Progenitor cell of endocrine pancreas (in vitro differentiated cells): ENCODE data around the gene EPB41L4B. TPM values are rescaled to one million over a fixed set of nuclear protein-coding genes. Genes with fewer than 3 reads are reported as not detected.

ENCODE experiments used
- DNase-seq: peaks from one replicate; pipeline ENCODE4 v3.0.0; 2021; ENCODE audit warnings: low spot score; ENCODE audit not compliant: unreplicated experiment
- H3K27ac Mint-ChIP-seq: 2 replicates; pipeline ENCODE4 v1.8.0; 2021; ENCODE audit warnings: mild to moderate bottlenecking, moderate library complexity, mixed read lengths
- H3K27me3 Mint-ChIP-seq: 2 replicates; pipeline ENCODE4 v1.8.0; 2021; ENCODE audit warnings: mixed read lengths
- H3K36me3 Mint-ChIP-seq: 2 replicates; pipeline ENCODE4 v1.8.0; 2022; ENCODE audit warnings: mixed read lengths; ENCODE audit not compliant: insufficient read depth
- H3K4me1 Mint-ChIP-seq: 2 replicates; pipeline ENCODE4 v1.8.0; 2021; ENCODE audit warnings: low read depth, mixed read lengths
- H3K4me3 Mint-ChIP-seq: 2 replicates; pipeline ENCODE4 v1.8.0; 2021; ENCODE audit warnings: low read depth, mild to moderate bottlenecking, moderate library complexity, mixed read lengths
- H3K9me3 Mint-ChIP-seq: 2 replicates; pipeline ENCODE4 v1.8.0; 2021; ENCODE audit warnings: low read depth, mixed read lengths
- total RNA-seq: library from RNA; stranded (reverse); gene quantifications from 2 replicates; pipeline ENCODE4 v1.2.1, GENCODE V29; 2021
- TF ChIP-seq, protein P1 (sequence below): fragments of 200-600 bp; sonication (generic); IDR thresholded peaks from one replicate; pipeline ENCODE4 v1.5.0; 2021; ENCODE audit warnings: antibody characterized with exemption, mild to moderate bottlenecking; ENCODE audit not compliant: unreplicated experiment

EPB41L4B gene
- total RNA-seq, 1 donor from 2014 or later = 7.7 TPM

DNA sequence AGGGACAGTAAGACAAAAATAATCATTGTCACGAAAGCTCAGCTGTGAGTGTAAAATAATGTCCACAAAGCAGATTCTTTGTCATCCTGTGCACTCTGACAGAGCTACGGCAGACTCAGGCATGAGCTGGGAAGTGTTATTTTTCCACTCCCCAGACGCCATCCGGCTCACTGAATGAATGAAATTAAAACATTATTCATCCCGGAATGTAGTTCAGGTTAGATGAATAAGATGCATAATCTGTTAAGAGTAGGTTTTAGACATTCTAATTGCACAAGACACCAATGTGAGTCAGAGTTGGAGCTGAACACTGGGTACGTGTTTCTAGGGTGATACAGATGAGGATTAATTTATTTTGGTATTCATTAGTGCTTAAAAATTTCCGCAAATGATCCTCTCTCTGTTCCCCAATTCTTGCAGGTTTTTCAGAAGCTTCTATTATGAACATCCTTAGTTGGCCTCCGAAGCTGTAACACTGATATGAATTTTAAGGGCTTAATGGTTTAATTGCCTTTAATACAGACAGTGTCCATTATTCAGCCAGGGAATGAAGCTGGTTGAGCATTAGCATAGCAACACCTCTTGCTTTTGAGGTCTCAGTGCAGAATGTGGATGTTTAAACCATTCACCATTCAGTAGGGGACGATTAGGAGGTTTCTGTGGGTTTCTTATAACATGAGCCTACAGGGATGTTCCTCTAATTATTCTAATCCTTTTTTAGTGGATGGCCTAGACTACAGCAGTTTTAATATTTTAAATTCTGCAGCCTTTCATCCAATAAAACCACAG, 88.2 kb downstream of the EPB41L4B start:
- H3K4me1 Mint-ChIP-seq = peaks cover 9% of the 10 kb centered on the region
- H3K36me3 Mint-ChIP-seq = no peaks in the 10 kb centered on the region
- H3K27ac Mint-ChIP-seq = no peak overlapping the region

DNA sequence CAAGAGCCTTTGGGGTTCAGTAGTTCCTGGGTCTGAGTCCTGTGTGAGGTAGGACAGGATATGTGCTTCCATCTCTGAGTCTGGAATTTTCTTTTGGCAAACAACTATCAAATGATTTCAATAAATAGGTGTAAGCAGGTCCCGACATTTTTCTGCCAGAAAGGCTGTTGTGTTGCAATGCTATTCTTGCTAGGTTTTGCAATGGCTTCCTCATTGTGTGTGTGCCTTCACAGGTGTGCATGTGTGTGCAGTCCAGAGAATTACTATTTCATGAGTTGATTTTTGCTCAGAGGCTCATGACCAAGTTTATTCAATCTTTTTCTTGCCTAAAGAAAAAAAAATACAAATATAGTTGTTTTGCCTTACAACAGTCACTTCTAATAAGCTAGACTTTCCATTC, 89.3 kb downstream of the EPB41L4B start:
- no peak overlapping the region for H3K27ac Mint-ChIP-seq
- H3K4me1 Mint-ChIP-seq = peaks cover 9% of the 10 kb centered on the region
- no peaks in the 10 kb centered on the region for H3K36me3 Mint-ChIP-seq

More for the DNA sequence above, 88.2 kb downstream of the EPB41L4B start:
- no peaks in the 10 kb centered on the region for H3K9me3 Mint-ChIP-seq
- TF ChIP-seq, protein P1, sequence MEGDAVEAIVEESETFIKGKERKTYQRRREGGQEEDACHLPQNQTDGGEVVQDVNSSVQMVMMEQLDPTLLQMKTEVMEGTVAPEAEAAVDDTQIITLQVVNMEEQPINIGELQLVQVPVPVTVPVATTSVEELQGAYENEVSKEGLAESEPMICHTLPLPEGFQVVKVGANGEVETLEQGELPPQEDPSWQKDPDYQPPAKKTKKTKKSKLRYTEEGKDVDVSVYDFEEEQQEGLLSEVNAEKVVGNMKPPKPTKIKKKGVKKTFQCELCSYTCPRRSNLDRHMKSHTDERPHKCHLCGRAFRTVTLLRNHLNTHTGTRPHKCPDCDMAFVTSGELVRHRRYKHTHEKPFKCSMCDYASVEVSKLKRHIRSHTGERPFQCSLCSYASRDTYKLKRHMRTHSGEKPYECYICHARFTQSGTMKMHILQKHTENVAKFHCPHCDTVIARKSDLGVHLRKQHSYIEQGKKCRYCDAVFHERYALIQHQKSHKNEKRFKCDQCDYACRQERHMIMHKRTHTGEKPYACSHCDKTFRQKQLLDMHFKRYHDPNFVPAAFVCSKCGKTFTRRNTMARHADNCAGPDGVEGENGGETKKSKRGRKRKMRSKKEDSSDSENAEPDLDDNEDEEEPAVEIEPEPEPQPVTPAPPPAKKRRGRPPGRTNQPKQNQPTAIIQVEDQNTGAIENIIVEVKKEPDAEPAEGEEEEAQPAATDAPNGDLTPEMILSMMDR = no peak
- DNase-seq = no peak
- H3K4me3 Mint-ChIP-seq = no peak overlapping the region
- no peaks in the 10 kb centered on the region for H3K27me3 Mint-ChIP-seq

DNA sequence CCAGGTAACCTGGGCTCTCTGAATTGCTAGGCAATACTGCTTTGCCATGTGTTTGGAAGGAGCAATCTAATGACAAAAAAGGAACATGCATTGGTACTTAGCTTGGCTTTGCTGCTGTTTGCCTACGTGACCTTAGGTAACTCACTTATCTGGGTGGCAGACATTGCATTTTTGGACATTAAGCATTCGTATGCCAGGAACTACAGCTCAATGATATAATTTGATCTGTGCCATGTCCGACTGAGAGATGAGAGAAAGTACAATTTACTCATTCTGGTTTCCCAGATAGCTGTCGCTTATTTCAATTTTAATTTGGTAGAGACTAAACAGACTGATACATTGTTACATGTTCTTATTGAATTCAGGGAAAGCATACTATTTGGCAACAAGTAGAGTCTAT, 90.6 kb downstream of the EPB41L4B start:
- Mint-ChIP-seq H3K9me3 (no peaks in the 10 kb centered on the region), H3K36me3 (no peaks in the 10 kb centered on the region), H3K27me3 (no peaks in the 10 kb centered on the region), H3K4me1 (peaks cover 9% of the 10 kb centered on the region), H3K4me3 (no peak overlapping the region), H3K27ac (no peak overlapping the region)
- DNase-seq = no peak
- TF ChIP-seq, protein P1 = no peak

More for the DNA sequence above, 89.3 kb downstream of the EPB41L4B start:
- TF ChIP-seq, protein P1 = no peak
- Mint-ChIP-seq H3K27me3 (no peaks in the 10 kb centered on the region), H3K4me3 (no peak overlapping the region), H3K9me3 (no peaks in the 10 kb centered on the region)
- DNase-seq = no peak

DNA sequence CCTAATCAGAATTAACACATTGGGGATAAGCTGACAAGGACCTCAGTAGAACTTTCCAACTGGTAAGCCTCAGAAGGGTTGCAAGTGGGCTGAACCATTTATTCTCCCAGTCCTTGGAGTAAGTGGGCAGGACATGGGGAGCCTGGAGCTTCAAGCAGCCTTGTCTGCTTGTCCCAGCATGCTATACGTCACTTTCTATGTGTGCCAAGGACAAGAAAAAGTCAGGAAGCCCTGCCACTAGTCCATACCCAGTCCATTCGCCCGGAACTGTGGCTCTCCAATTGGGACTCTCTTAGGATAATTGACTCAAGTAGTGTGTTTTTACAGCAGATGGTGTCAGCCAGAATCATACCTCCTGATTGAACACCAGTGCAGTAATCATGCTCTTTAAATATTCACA, 91.2 kb downstream of the EPB41L4B start:
- TF ChIP-seq, protein P1 = no peak
- no peaks in the 10 kb centered on the region for H3K9me3 Mint-ChIP-seq
- no peak overlapping the region for H3K27ac Mint-ChIP-seq
- DNase-seq = no peak
- no peak overlapping the region for H3K4me3 Mint-ChIP-seq
- H3K4me1 Mint-ChIP-seq = peaks cover 9% of the 10 kb centered on the region
- no peaks in the 10 kb centered on the region for H3K27me3 Mint-ChIP-seq
- no peaks in the 10 kb centered on the region for H3K36me3 Mint-ChIP-seq

DNA sequence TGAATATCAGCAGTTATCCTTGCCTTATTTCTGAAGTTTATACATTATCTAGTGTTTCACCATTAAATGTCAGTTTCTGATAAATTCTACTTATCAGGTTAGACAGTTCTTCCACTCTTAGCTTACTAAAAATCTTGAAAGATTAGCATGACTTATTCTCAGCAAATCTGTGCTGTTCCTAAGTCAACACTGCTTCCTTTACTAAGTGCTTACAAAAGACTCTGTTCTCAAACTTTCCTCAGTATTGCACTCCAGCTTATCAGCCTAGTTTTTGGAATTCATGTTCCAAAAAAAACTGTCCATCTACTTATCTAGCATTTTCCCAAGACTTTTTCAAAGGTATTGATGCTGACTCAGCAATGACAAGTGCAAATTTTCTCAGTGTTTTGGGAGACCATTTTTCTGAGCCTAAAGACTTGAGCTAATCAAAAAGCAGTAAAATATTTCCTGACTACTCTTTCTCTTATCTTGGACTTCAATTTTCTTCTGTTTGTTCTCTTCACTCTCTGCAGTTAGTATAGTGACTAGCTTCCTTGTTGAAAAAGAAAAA, 92.7 kb downstream of the EPB41L4B start:
- Mint-ChIP-seq H3K4me3 (no peak overlapping the region), H3K27me3 (no peaks in the 10 kb centered on the region), H3K4me1 (peaks cover 9% of the 10 kb centered on the region), H3K9me3 (no peaks in the 10 kb centered on the region), H3K36me3 (no peaks in the 10 kb centered on the region), H3K27ac (no peak overlapping the region)
- TF ChIP-seq, protein P1 = no peak
- DNase-seq = no peak
